ENCODE data around the gene AKNAD1.

- TF ChIP-seq SP1 (IDR thresholded peaks at IDR 0.05) (no peak), L3MBTL2 (conservative IDR thresholded peaks at IDR 0.05) (no peak), ELF4 (IDR thresholded peaks at IDR 0.05) (no peak), BHLHE40 (IDR thresholded peaks at IDR 0.05; ENCODE audit: borderline replicate concordance) (no peak), FOXK2 (IDR thresholded peaks at IDR 0.05) (no peak), FOXM1 (IDR thresholded peaks at IDR 0.05; ENCODE audit: borderline replicate concordance) (no peak), SUZ12 (IDR thresholded peaks at IDR 0.05) (no peak), CTBP1 (IDR thresholded peaks at IDR 0.05; ENCODE audit: borderline replicate concordance) (no peak)
Observed at GRCh38 chr1:108799001-108799400, 57.9 kb downstream of the AKNAD1 start.

Data from HEK293T (cell line).